ENCODE measurements around the gene GRK1. TPM values are rescaled to one million over a fixed set of nuclear protein-coding genes. Genes with fewer than 3 reads are reported as not detected.

The GRK1 gene
- total and polyA plus RNA-seq, 2 of the 13 experiments (the other 11 are each of a cell fraction or from before 2014, with no cell fraction given) = 0.07 to 0.12 TPM

- TF ChIP-seq UBTF (CRISPR knock-in tag; IDR thresholded peaks at IDR 0.05) = no peak; the same call in 1 of the 2 replicates
- no peak for TF ChIP-seq RBFOX2 (IDR thresholded peaks at IDR 0.05; ENCODE audit: low read depth, low read length)
- TF ChIP-seq STAT5B (CRISPR knock-in tag; IDR thresholded peaks at IDR 0.05) = no peak
- no peak for TF ChIP-seq KLF15 (CRISPR knock-in tag; IDR thresholded peaks at IDR 0.05; ENCODE audit: borderline replicate concordance)
- no peak for TF ChIP-seq ZNF513 (CRISPR knock-in tag; conservative IDR thresholded peaks at IDR 0.05)
- TF ChIP-seq GMEB1 (CRISPR knock-in tag; IDR thresholded peaks at IDR 0.05; ENCODE audit: borderline replicate concordance) = no peak
- TF ChIP-seq ZNF468 (CRISPR knock-in tag; IDR thresholded peaks at IDR 0.05) = no peak
- TF ChIP-seq KDM1A (CRISPR knock-in tag; IDR thresholded peaks at IDR 0.05) = no peak
- no peak for TF ChIP-seq ZNF350 (CRISPR knock-in tag; IDR thresholded peaks at IDR 0.05; ENCODE audit: borderline replicate concordance, low read depth)
- no peak for TF ChIP-seq HNF1B (CRISPR knock-in tag; IDR thresholded peaks at IDR 0.05)
- no peak for TF ChIP-seq ZNF446 (CRISPR knock-in tag; IDR thresholded peaks at IDR 0.05)
- TF ChIP-seq ELK4 (CRISPR knock-in tag; IDR thresholded peaks at IDR 0.05; ENCODE audit: borderline replicate concordance) = no peak
- TF ChIP-seq ATF3 (CRISPR knock-in tag; IDR thresholded peaks at IDR 0.05) = no peak
- TF ChIP-seq ZNF205 (CRISPR knock-in tag; IDR thresholded peaks at IDR 0.05) = no peak
- no peak for TF ChIP-seq MXI1 (IDR thresholded peaks at IDR 0.05; ENCODE audit: borderline replicate concordance, low read depth, low read length)
Measured at GRCh38 chr13:113724780-113725315, 57.8 kb downstream of the GRK1 start (continued).

All from HepG2 (cell line).